Left ventricle myocardium inferior (tissue), 1 donor: ENCODE results near the gene EPC2. TPM values are rescaled to one million over a fixed set of nuclear protein-coding genes. Genes with fewer than 3 reads are reported as not detected.

ENCODE experiments used
- DNase-seq: peaks from one replicate; pipeline ENCODE4 v3.0.0-alpha.2; 2020
- H3K27ac ChIP-seq: fragments of 200-600 bp; replicated peaks from 2 replicates; pipeline ENCODE4 v1.8.0; 2021
- H3K27me3 ChIP-seq: fragments of 200-600 bp; 2 replicates; pipeline ENCODE4 v1.8.0; 2021; ENCODE audit warnings: low read depth
- H3K36me3 ChIP-seq: fragments of 200-600 bp; 2 replicates; pipeline ENCODE4 v1.8.0; 2021
- H3K4me1 ChIP-seq: fragments of 200-600 bp; 2 replicates; pipeline ENCODE4 v1.8.0; 2021
- H3K4me3 ChIP-seq: fragments of 200-600 bp; 2 replicates; pipeline ENCODE4 v1.8.0; 2021; ENCODE audit warnings: mild to moderate bottlenecking, moderate library complexity
- H3K9me3 ChIP-seq: fragments of 200-600 bp; replicated peaks from 2 replicates; pipeline ENCODE4 v1.8.0; 2021
- CTCF ChIP-seq: fragments of 200-600 bp; IDR thresholded peaks from 2 replicates; pipeline ENCODE4 v1.8.0; 2021; ENCODE audit warnings: antibody characterized with exemption, mild to moderate bottlenecking, borderline replicate concordance
- intact Hi-C: fragments of 100-400 bp; cut with micrococcal nuclease; formaldehyde crosslinking; loops from one replicate; pipeline ENCODE4 v1.11.0; 2022
- long read RNA-seq: library from polyadenylated mRNA; unstranded; transcript quantifications from one replicate; pipeline ENCODE4 v2.0.0, GENCODE V29; 2021
- total RNA-seq: library from RNA; stranded (reverse); fragmentation: NEBNext Ultra II Directional; extraction: Animal tissue kit (Norgen Biotek cat#: 25700); gene quantifications from one replicate; pipeline ENCODE4 v1.2.1, GENCODE V29; 2021
- donor health status: DM: no; HTN: yes; CAD: no; lungs with severe emphysema.

Gene EPC2, protein sequence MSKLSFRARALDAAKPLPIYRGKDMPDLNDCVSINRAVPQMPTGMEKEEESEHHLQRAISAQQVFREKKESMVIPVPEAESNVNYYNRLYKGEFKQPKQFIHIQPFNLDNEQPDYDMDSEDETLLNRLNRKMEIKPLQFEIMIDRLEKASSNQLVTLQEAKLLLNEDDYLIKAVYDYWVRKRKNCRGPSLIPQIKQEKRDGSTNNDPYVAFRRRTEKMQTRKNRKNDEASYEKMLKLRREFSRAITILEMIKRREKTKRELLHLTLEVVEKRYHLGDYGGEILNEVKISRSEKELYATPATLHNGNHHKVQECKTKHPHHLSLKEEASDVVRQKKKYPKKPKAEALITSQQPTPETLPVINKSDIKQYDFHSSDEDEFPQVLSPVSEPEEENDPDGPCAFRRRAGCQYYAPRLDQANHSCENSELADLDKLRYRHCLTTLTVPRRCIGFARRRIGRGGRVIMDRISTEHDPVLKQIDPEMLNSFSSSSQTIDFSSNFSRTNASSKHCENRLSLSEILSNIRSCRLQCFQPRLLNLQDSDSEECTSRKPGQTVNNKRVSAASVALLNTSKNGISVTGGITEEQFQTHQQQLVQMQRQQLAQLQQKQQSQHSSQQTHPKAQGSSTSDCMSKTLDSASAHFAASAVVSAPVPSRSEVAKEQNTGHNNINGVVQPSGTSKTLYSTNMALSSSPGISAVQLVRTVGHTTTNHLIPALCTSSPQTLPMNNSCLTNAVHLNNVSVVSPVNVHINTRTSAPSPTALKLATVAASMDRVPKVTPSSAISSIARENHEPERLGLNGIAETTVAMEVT
- 22.0 TPM for total RNA-seq
- long read RNA-seq, partial matches to known transcripts: 0 of 4 reads
- long read RNA-seq, other reads (novel, unspliced or antisense): 2 of 4 reads

GRCh38 chr2:148643998-148644882, at the start of gene EPC2:
Gene EPC2 (plus strand): TSS chr2:148644751. CDS start chr2:148645018, 267 bp downstream.
- intact Hi-C loops: no loop called here
- Histone ChIP-seq H3K36me3 (no peaks in the 10 kb centered on the region), H3K9me3 (no peaks in the 10 kb centered on the region), H3K27ac (peak within 1 kb of the TSS; percentile 100), H3K4me1 (peaks cover 48% of the 10 kb centered on the region), H3K27me3 (no peaks in the 10 kb centered on the region), H3K4me3 (peak within 1 kb of the TSS; percentile 85)
- peak; percentile 89 for DNase-seq
- no peak for TF ChIP-seq CTCF

- no peaks in the 10 kb centered on the region for H3K36me3 ChIP-seq
- H3K27me3 ChIP-seq: no peaks in the 10 kb centered on the region
- H3K9me3 ChIP-seq: peaks cover 9% of the 10 kb centered on the region
- no peak for DNase-seq
- TF ChIP-seq CTCF: no peak
- H3K27ac ChIP-seq: no peak overlapping the region
- H3K4me1 ChIP-seq: no peaks in the 10 kb centered on the region
- intact Hi-C loops: no loop called here
- H3K4me3 ChIP-seq: no peak overlapping the region
These were observed 48.5 kb upstream of the EPC2 start for GRCh38 chr2:148596018-148596417.

GRCh38 chr2:148599109-148599991, 45.2 kb upstream of the EPC2 start:
- Histone ChIP-seq H3K27me3 (no peaks in the 10 kb centered on the region), H3K36me3 (no peaks in the 10 kb centered on the region), H3K4me1 (no peaks in the 10 kb centered on the region), H3K27ac (no peak overlapping the region), H3K9me3 (peaks cover 32% of the 10 kb centered on the region), H3K4me3 (no peak overlapping the region)
- no peak for TF ChIP-seq CTCF
- intact Hi-C loops: no loop called here
- no peak for DNase-seq

DNA sequence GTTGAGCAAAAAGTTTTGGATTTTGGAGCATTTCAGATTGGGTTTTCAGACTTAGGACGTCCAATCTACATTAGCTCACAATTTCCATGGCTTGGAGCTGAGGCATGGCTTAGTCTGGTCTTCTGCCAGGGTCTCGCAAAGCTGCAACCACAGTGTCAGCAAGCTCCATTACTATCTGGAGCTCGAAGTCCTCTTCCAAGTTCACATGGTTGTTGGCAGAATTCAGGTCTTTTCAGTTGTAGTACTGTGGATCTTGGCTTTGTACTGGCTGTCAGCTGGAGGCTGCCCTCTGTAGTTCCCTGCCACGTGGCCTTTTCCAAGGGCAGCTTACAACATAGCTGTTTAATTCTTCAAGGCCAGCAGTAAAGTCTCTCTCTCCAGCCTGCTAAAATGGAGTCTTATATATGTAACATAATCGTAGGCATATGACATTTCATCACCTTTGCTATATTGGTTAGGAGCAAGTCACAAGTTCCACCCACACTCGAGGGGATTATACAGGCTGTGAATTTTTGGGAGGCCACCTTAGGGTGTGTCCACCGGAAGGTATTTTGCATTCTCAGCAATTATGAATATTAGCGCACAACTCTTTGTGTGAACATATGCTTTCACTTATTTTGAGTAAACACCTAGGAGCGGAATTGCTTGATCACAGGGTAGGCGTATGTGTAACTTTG, 41.5 kb upstream of the EPC2 start:
- H3K9me3 ChIP-seq: peaks cover 32% of the 10 kb centered on the region
- H3K36me3 ChIP-seq: no peaks in the 10 kb centered on the region
- DNase-seq: no peak

More for the DNA sequence above, 41.5 kb upstream of the EPC2 start:
- intact Hi-C loops: no loop called here
- Histone ChIP-seq H3K27me3 (no peaks in the 10 kb centered on the region), H3K27ac (no peak overlapping the region), H3K4me1 (no peaks in the 10 kb centered on the region), H3K4me3 (no peak overlapping the region)
- TF ChIP-seq CTCF: no peak
